HG03025 (cell line): ENCODE data around the gene MCM9.
"Not testable (repeated sequence)": the region's sequence is repeated elsewhere in the genome, so short reads cannot be mapped to it uniquely, and the experiment has no call there.

Experiments used
- ATAC-seq: cut with Tn5 transposase; IDR thresholded peaks from one replicate; pipeline ENCODE4 v1.9.1; 2021; ENCODE audit warnings: mild to moderate bottlenecking, moderate library complexity; ENCODE audit not compliant: unreplicated experiment, low FRiP score

Gene MCM9

GRCh38 chr6:118869350-118869749, 65.6 kb downstream of the MCM9 start:
- no peak for ATAC-seq

- ATAC-seq, result not testable (repeated sequence)
Measured at GRCh38 chr6:118868901-118869300, 66.1 kb downstream of the MCM9 start.

GRCh38 chr6:118867181-118867580, 67.8 kb downstream of the MCM9 start:
- no peak for ATAC-seq

GRCh38 chr6:118865100-118865391, 69.9 kb downstream of the MCM9 start:
- ATAC-seq, result no peak

- no peak for ATAC-seq
Measured at GRCh38 chr6:118864341-118865099, 70.4 kb downstream of the MCM9 start.

- no peak for ATAC-seq
Measured at GRCh38 chr6:118862443-118862842, 72.5 kb downstream of the MCM9 start.

- no peak for ATAC-seq
Measured at GRCh38 chr6:118860880-118861279, 74.1 kb downstream of the MCM9 start.

GRCh38 chr6:118860363-118860762, 74.6 kb downstream of the MCM9 start:
- ATAC-seq, result no peak

- ATAC-seq, result no peak
Measured at GRCh38 chr6:118859517-118860064, 75.4 kb downstream of the MCM9 start.

GRCh38 chr6:118856301-118856700, 78.7 kb downstream of the MCM9 start:
- ATAC-seq, result no peak

GRCh38 chr6:118853408-118853807, 81.6 kb downstream of the MCM9 start:
- ATAC-seq, result no peak

GRCh38 chr6:118844915-118845314, 90.0 kb downstream of the MCM9 start:
- ATAC-seq, result peak; percentile 34

GRCh38 chr6:118843685-118844390, 91.1 kb downstream of the MCM9 start:
- ATAC-seq, result peak; percentile 86

- no peak for ATAC-seq
Measured at GRCh38 chr6:118830691-118831090, 104.3 kb downstream of the MCM9 start.

GRCh38 chr6:118829817-118830478, 105.0 kb downstream of the MCM9 start:
- no peak for ATAC-seq

- no peak for ATAC-seq
Measured at GRCh38 chr6:118826096-118826495, 108.9 kb downstream of the MCM9 start.

GRCh38 chr6:118825661-118826060, 109.3 kb downstream of the MCM9 start:
- ATAC-seq, result no peak

GRCh38 chr6:118815495-118815894, 119.5 kb downstream of the MCM9 start:
- ATAC-seq, result no peak

- no peak for ATAC-seq
Measured at GRCh38 chr6:118813775-118814174, 121.2 kb downstream of the MCM9 start.

- no peak for ATAC-seq
Measured at GRCh38 chr6:118812970-118813369, 122.0 kb downstream of the MCM9 start.

- ATAC-seq, result peak; percentile 63
Measured at GRCh38 chr6:118810420-118811027, 124.4 kb downstream of the MCM9 start.
